GM21723 (cell line): ENCODE data around the gene RASSF7.
A peak's percentile ranks its signal among the peaks of the same experiment; 100 is the strongest.
"Not testable (repeated sequence)": the region's sequence is repeated elsewhere in the genome, so short reads cannot be mapped to it uniquely, and the experiment has no call there.

Source experiments
- ATAC-seq: cut with Tn5 transposase; IDR thresholded peaks from one replicate; pipeline ENCODE4 v1.9.1; 2021; ENCODE audit warnings: mild to moderate bottlenecking, moderate library complexity; ENCODE audit not compliant: unreplicated experiment

Gene RASSF7

GRCh38 chr11:560305-561147 is at the start of gene RASSF7, which contains the start of gene LMNTD2:
Gene RASSF7, plus strand, starts transcription at chr11:560970. Its CDS starts 799 bp downstream, at chr11:561769.
Gene LMNTD2, minus strand, starts transcription at chr11:560738. Its CDS starts 22 bp downstream, at chr11:560716.
- peak; percentile 57 for ATAC-seq

GRCh38 chr11:512761-513595 is 47.8 kb upstream of the RASSF7 start:
- ATAC-seq, result no peak

- ATAC-seq, result no peak
Measured at GRCh38 chr11:514606-515005, 46.2 kb upstream of the RASSF7 start.

GRCh38 chr11:515131-515530 is 45.6 kb upstream of the RASSF7 start:
- no peak for ATAC-seq

GRCh38 chr11:516400-516799 is 44.4 kb upstream of the RASSF7 start:
- ATAC-seq, result no peak

- not testable (repeated sequence) for ATAC-seq
Measured at GRCh38 chr11:516918-517685, 43.7 kb upstream of the RASSF7 start.

GRCh38 chr11:518463-519202 is 42.1 kb upstream of the RASSF7 start:
- ATAC-seq, result peak; percentile 87

- no peak for ATAC-seq
Measured at GRCh38 chr11:520428-521176, 40.2 kb upstream of the RASSF7 start.

- no peak for ATAC-seq
Measured at GRCh38 chr11:521177-521688, 39.5 kb upstream of the RASSF7 start.

GRCh38 chr11:526192-526591 is 34.6 kb upstream of the RASSF7 start:
- ATAC-seq, result no peak

- ATAC-seq, result no peak
Measured at GRCh38 chr11:528166-528814, 32.5 kb upstream of the RASSF7 start.

- ATAC-seq, result no peak
Measured at GRCh38 chr11:528815-529727, 31.7 kb upstream of the RASSF7 start.

- ATAC-seq, result no peak
Measured at GRCh38 chr11:529728-530411, 30.9 kb upstream of the RASSF7 start.

- ATAC-seq, result no peak
Measured at GRCh38 chr11:530960-531831, 29.6 kb upstream of the RASSF7 start.

GRCh38 chr11:531919-532526 is 28.7 kb upstream of the RASSF7 start:
- ATAC-seq, result no peak

- ATAC-seq, result no peak
Measured at GRCh38 chr11:532527-532985, 28.2 kb upstream of the RASSF7 start.
